Neural progenitor cell (in vitro differentiated cells): ENCODE results near the gene SPRYD7. TPM values are rescaled to one million over a fixed set of nuclear protein-coding genes. Genes with fewer than 3 reads are reported as not detected.

Experiments
- DNase-seq: peaks from one replicate; pipeline ENCODE4 v3.0.0-alpha.2; 2016; ENCODE audit warnings: low spot score
- H2AFZ ChIP-seq: fragments of 200-600 bp; sonication (generic); replicated peaks from 2 replicates; pipeline ENCODE4 v1.6.1; 2016; ENCODE audit warnings: antibody characterized with exemption
- H3F3A ChIP-seq: fragments of 200-600 bp; sonication (generic); 2 replicates; pipeline ENCODE4 v1.6.1; 2016; ENCODE audit warnings: antibody characterized with exemption, low read depth
- H3K27ac ChIP-seq: fragments of 200-600 bp; sonication (generic); 2 replicates; pipeline ENCODE4 v1.5.1; 2016; ENCODE audit warnings: mild to moderate bottlenecking
- H3K27me3 ChIP-seq: fragments of 200-600 bp; sonication (generic); 2 replicates; pipeline ENCODE4 v1.6.1; 2016; ENCODE audit warnings: mild to moderate bottlenecking, moderate library complexity
- H3K36me3 ChIP-seq: fragments of 200-600 bp; sonication (generic); 2 replicates; pipeline ENCODE4 v1.5.1; 2016
- H3K4me1 ChIP-seq: fragments of 200-600 bp; sonication (generic); 2 replicates; pipeline ENCODE4 v1.6.1; 2016; ENCODE audit warnings: mixed run types
- H3K4me2 ChIP-seq: fragments of 200-600 bp; sonication (generic); 2 replicates; pipeline ENCODE4 v1.6.1; 2016
- H3K4me3 ChIP-seq: fragments of 200-600 bp; sonication (generic); 2 replicates; pipeline ENCODE4 v1.5.1; 2016
- H3K79me2 ChIP-seq: fragments of 200-600 bp; sonication (generic); 2 replicates; pipeline ENCODE4 v1.6.1; 2016; ENCODE audit warnings: low read depth
- H3K9ac ChIP-seq: fragments of 200-600 bp; sonication (generic); 2 replicates; pipeline ENCODE4 v1.6.1; 2016
- H3K9me3 ChIP-seq: fragments of 200-600 bp; sonication (generic); 2 replicates; pipeline ENCODE4 v1.5.1; 2016; ENCODE audit warnings: low read depth
- H4K20me1 ChIP-seq: fragments of 200-600 bp; sonication (generic); 2 replicates; pipeline ENCODE4 v1.6.1; 2016; ENCODE audit warnings: low read depth
- H3K27ac Mint-ChIP-seq: 3 replicates; pipeline ENCODE4 v1.8.0; 2021; ENCODE audit warnings: mixed read lengths
- H3K27me3 Mint-ChIP-seq: 2 replicates; pipeline ENCODE4 v1.8.0; 2022; ENCODE audit warnings: low read depth, mild to moderate bottlenecking, inconsistent platforms, moderate library complexity, mixed read lengths; ENCODE audit not compliant: insufficient read depth
- H3K36me3 Mint-ChIP-seq: 3 replicates; pipeline ENCODE4 v1.8.0; 2021; ENCODE audit warnings: mixed read lengths
- H3K4me1 Mint-ChIP-seq: 3 replicates; pipeline ENCODE4 v1.8.0; 2021; ENCODE audit warnings: mixed read lengths
- H3K4me3 Mint-ChIP-seq: 3 replicates; pipeline ENCODE4 v1.8.0; 2021; ENCODE audit warnings: mild to moderate bottlenecking, moderate library complexity, mixed read lengths
- H3K9me3 Mint-ChIP-seq: 3 replicates; pipeline ENCODE4 v1.8.0; 2020; ENCODE audit warnings: mixed read lengths
- CTCF ChIP-seq: fragments of 200-600 bp; sonication (generic); IDR thresholded peaks from 2 replicates; pipeline ENCODE4 v1.5.1; 2017; ENCODE audit warnings: antibody characterized with exemption, mild to moderate bottlenecking
- EZH2 ChIP-seq: fragments of 200-600 bp; sonication (generic); IDR thresholded peaks from 2 replicates; pipeline ENCODE4 v1.6.1; 2017; ENCODE audit warnings: antibody characterized with exemption, mild to moderate bottlenecking, moderate library complexity
- EZH2phosphoT487 ChIP-seq: fragments of 200-600 bp; sonication (generic); IDR thresholded peaks from 2 replicates; pipeline ENCODE4 v1.6.1; 2017; ENCODE audit warnings: antibody characterized with exemption
- total RNA-seq: library from RNA; depleted of rRNA; stranded (reverse); fragments of >200 nt; gene quantifications from 2 replicates; pipeline ENCODE4 v1.2.3, GENCODE V29; 2015; ENCODE audit warnings: low replicate concordance

SPRYD7 gene
- total RNA-seq, 1 donor from 2014 or later, result 5.6 TPM

- Histone ChIP-seq H3F3A (no peaks in the 10 kb centered on the region), H3K9me3 (no peaks in the 10 kb centered on the region), H3K27me3 (peaks cover 21% of the 10 kb centered on the region), H3K27ac (no peak overlapping the region), H3K79me2 (no peaks in the 10 kb centered on the region), H3K4me1 (peaks cover 6% of the 10 kb centered on the region), H4K20me1 (no peaks in the 10 kb centered on the region), H3K4me3 (no peak overlapping the region), H3K36me3 (no peaks in the 10 kb centered on the region), H3K4me2 (no peak overlapping the region), H2AFZ (no peak overlapping the region), H3K9ac (no peak overlapping the region)
- H3K27ac Mint-ChIP-seq, result no peak overlapping the region
- H3K27me3 Mint-ChIP-seq, result no peaks in the 10 kb centered on the region
- no peaks in the 10 kb centered on the region for H3K9me3 Mint-ChIP-seq
- H3K36me3 Mint-ChIP-seq, result no peaks in the 10 kb centered on the region
- no peak for DNase-seq
- H3K4me1 Mint-ChIP-seq, result peaks cover 10% of the 10 kb centered on the region
- no peak overlapping the region for H3K4me3 Mint-ChIP-seq
- no peak for TF ChIP-seq CTCF
- no peak for TF ChIP-seq EZH2
- no peak for TF ChIP-seq EZH2phosphoT487
Measured at GRCh38 chr13:49933511-49933910, 2.6 kb downstream of the SPRYD7 start.

GRCh38 chr13:49932868-49933267, 3.3 kb downstream of the SPRYD7 start:
- Mint-ChIP-seq H3K36me3 (no peaks in the 10 kb centered on the region), H3K27ac (no peak overlapping the region), H3K9me3 (no peaks in the 10 kb centered on the region), H3K27me3 (no peaks in the 10 kb centered on the region), H3K4me1 (peaks cover 10% of the 10 kb centered on the region), H3K4me3 (no peak overlapping the region)
- no peaks in the 10 kb centered on the region for H3K36me3 ChIP-seq
- no peak overlapping the region for H3K4me2 ChIP-seq
- H2AFZ ChIP-seq, result no peak overlapping the region
- peaks cover 14% of the 10 kb centered on the region for H3K27me3 ChIP-seq
- no peak overlapping the region for H3K27ac ChIP-seq
- no peaks in the 10 kb centered on the region for H4K20me1 ChIP-seq
- DNase-seq, result no peak
- peaks cover 6% of the 10 kb centered on the region for H3K4me1 ChIP-seq
- no peaks in the 10 kb centered on the region for H3K79me2 ChIP-seq
- TF ChIP-seq EZH2phosphoT487, result no peak
- TF ChIP-seq EZH2, result no peak
- no peaks in the 10 kb centered on the region for H3K9me3 ChIP-seq
- H3K9ac ChIP-seq, result no peak overlapping the region
- no peaks in the 10 kb centered on the region for H3F3A ChIP-seq
- no peak overlapping the region for H3K4me3 ChIP-seq

GRCh38 chr13:49932066-49932465, 4.1 kb downstream of the SPRYD7 start:
- Mint-ChIP-seq H3K4me3 (no peak overlapping the region), H3K9me3 (no peaks in the 10 kb centered on the region), H3K36me3 (no peaks in the 10 kb centered on the region), H3K27me3 (no peaks in the 10 kb centered on the region), H3K27ac (no peak overlapping the region), H3K4me1 (peaks cover 10% of the 10 kb centered on the region)
- H3K9me3 ChIP-seq, result no peaks in the 10 kb centered on the region
- no peaks in the 10 kb centered on the region for H3F3A ChIP-seq
- no peaks in the 10 kb centered on the region for H3K79me2 ChIP-seq
- peaks cover 6% of the 10 kb centered on the region for H3K4me1 ChIP-seq
- TF ChIP-seq EZH2, result no peak
- TF ChIP-seq EZH2phosphoT487, result no peak
- TF ChIP-seq CTCF, result no peak
- no peak overlapping the region for H3K9ac ChIP-seq
- no peak for DNase-seq
- H3K27me3 ChIP-seq, result peaks cover 6% of the 10 kb centered on the region
- no peaks in the 10 kb centered on the region for H4K20me1 ChIP-seq
- no peak overlapping the region for H3K27ac ChIP-seq
- H3K4me2 ChIP-seq, result no peak overlapping the region
- no peak overlapping the region for H2AFZ ChIP-seq
- H3K4me3 ChIP-seq, result no peak overlapping the region
- H3K36me3 ChIP-seq, result no peaks in the 10 kb centered on the region

- no peaks in the 10 kb centered on the region for H3F3A ChIP-seq
- Mint-ChIP-seq H3K4me3 (no peak overlapping the region), H3K27me3 (no peaks in the 10 kb centered on the region), H3K36me3 (peaks cover 5% of the 10 kb centered on the region), H3K9me3 (no peaks in the 10 kb centered on the region), H3K27ac (no peak overlapping the region), H3K4me1 (no peaks in the 10 kb centered on the region)
- no peaks in the 10 kb centered on the region for H3K9me3 ChIP-seq
- H2AFZ ChIP-seq, result no peak overlapping the region
- H3K27ac ChIP-seq, result no peak overlapping the region
- TF ChIP-seq EZH2phosphoT487 (no peak), CTCF (no peak), EZH2 (no peak)
- no peaks in the 10 kb centered on the region for H3K4me1 ChIP-seq
- no peaks in the 10 kb centered on the region for H3K27me3 ChIP-seq
- H4K20me1 ChIP-seq, result no peaks in the 10 kb centered on the region
- H3K9ac ChIP-seq, result no peak overlapping the region
- no peaks in the 10 kb centered on the region for H3K36me3 ChIP-seq
- no peaks in the 10 kb centered on the region for H3K79me2 ChIP-seq
- DNase-seq, result no peak
- H3K4me3 ChIP-seq, result no peak overlapping the region
- no peak overlapping the region for H3K4me2 ChIP-seq
Measured at GRCh38 chr13:49927755-49928154, 8.4 kb downstream of the SPRYD7 start.
